ENCODE results near the gene FNIP2. TPM values are rescaled to one million over a fixed set of nuclear protein-coding genes. Genes with fewer than 3 reads are reported as not detected.

Gene FNIP2
- total and polyA plus RNA-seq, 9 of the 15 experiments (the other 6 are each of a cell fraction or from before 2014, with no cell fraction given): 1.7 to 15.5 (median 8.3) TPM

- in situ Hi-C loops (cut with MboI) (no loop called here), intact Hi-C loops (cut with micrococcal nuclease) (no loop called here)
- no TSS peak for BruUV-seq (replicated peaks)
- H4K20me1 ChIP-seq (replicated peaks; ENCODE audit: control insufficient read depth, insufficient read depth, low read length): 0 out of 2 replicates have a peak, but pooled peaks cover 3% of the 10 kb centered on the region
- FAIRE-seq: no peak
- no peak overlapping the region for H3K4me3 ChIP-seq
- ChIA-PET POLR2A (no interaction called here), CTCF (ENCODE audit: low intra/inter-chr PET ratio) (no interaction called here)
- no peak overlapping the region for H3K4me2 ChIP-seq (ENCODE audit: insufficient read depth, low read length)
- TF ChIP-seq ELF1 (tag; IDR thresholded peaks at IDR 0.05) (peak; percentile 58), PHB (CRISPR knock-in tag; IDR thresholded peaks at IDR 0.05) (no peak), SMC3 (conservative IDR thresholded peaks at IDR 0.05; ENCODE audit: insufficient read depth, low read depth, low read length) (no peak), RBM17 (IDR thresholded peaks at IDR 0.05; ENCODE audit: borderline replicate concordance, low read depth, low read length) (no peak), ZFP1 (CRISPR knock-in tag; IDR thresholded peaks at IDR 0.05) (peak; percentile 16; the same call in 1 of the 2 replicates), EP400 (IDR thresholded peaks at IDR 0.05) (no peak)
- TF ChIP-seq, protein P1, sequence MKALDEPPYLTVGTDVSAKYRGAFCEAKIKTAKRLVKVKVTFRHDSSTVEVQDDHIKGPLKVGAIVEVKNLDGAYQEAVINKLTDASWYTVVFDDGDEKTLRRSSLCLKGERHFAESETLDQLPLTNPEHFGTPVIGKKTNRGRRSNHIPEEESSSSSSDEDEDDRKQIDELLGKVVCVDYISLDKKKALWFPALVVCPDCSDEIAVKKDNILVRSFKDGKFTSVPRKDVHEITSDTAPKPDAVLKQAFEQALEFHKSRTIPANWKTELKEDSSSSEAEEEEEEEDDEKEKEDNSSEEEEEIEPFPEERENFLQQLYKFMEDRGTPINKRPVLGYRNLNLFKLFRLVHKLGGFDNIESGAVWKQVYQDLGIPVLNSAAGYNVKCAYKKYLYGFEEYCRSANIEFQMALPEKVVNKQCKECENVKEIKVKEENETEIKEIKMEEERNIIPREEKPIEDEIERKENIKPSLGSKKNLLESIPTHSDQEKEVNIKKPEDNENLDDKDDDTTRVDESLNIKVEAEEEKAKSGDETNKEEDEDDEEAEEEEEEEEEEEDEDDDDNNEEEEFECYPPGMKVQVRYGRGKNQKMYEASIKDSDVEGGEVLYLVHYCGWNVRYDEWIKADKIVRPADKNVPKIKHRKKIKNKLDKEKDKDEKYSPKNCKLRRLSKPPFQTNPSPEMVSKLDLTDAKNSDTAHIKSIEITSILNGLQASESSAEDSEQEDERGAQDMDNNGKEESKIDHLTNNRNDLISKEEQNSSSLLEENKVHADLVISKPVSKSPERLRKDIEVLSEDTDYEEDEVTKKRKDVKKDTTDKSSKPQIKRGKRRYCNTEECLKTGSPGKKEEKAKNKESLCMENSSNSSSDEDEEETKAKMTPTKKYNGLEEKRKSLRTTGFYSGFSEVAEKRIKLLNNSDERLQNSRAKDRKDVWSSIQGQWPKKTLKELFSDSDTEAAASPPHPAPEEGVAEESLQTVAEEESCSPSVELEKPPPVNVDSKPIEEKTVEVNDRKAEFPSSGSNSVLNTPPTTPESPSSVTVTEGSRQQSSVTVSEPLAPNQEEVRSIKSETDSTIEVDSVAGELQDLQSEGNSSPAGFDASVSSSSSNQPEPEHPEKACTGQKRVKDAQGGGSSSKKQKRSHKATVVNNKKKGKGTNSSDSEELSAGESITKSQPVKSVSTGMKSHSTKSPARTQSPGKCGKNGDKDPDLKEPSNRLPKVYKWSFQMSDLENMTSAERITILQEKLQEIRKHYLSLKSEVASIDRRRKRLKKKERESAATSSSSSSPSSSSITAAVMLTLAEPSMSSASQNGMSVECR (CRISPR knock-in tag; IDR thresholded peaks at IDR 0.05): no peak
- TF ChIP-seq, protein P2, sequence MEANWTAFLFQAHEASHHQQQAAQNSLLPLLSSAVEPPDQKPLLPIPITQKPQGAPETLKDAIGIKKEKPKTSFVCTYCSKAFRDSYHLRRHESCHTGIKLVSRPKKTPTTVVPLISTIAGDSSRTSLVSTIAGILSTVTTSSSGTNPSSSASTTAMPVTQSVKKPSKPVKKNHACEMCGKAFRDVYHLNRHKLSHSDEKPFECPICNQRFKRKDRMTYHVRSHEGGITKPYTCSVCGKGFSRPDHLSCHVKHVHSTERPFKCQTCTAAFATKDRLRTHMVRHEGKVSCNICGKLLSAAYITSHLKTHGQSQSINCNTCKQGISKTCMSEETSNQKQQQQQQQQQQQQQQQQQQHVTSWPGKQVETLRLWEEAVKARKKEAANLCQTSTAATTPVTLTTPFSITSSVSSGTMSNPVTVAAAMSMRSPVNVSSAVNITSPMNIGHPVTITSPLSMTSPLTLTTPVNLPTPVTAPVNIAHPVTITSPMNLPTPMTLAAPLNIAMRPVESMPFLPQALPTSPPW (CRISPR knock-in tag; IDR thresholded peaks at IDR 0.05): 0 out of 2 replicates have a peak, but pooled peaks have one; percentile 12
- TF ChIP-seq, protein P3, sequence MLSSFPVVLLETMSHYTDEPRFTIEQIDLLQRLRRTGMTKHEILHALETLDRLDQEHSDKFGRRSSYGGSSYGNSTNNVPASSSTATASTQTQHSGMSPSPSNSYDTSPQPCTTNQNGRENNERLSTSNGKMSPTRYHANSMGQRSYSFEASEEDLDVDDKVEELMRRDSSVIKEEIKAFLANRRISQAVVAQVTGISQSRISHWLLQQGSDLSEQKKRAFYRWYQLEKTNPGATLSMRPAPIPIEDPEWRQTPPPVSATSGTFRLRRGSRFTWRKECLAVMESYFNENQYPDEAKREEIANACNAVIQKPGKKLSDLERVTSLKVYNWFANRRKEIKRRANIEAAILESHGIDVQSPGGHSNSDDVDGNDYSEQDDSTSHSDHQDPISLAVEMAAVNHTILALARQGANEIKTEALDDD (IDR thresholded peaks at IDR 0.05): peak; percentile 6; the same call in 1 of the 2 replicates
- peak; percentile 35 for ATAC-seq
- peak overlapping the region in 1 of 2 experiments; percentile 40; a peak in 1 of 4 replicates for H3K9ac ChIP-seq (ENCODE audit: insufficient read depth in 1 of 2, low read depth in 2 of 2, low read length in 2 of 2)
- H3K79me2 ChIP-seq (ENCODE audit: control insufficient read depth, insufficient read depth, low read length): peaks cover 11% of the 10 kb centered on the region; the same call in 1 of the 3 replicates
- no peak for DNase-seq (ENCODE audit: extremely low read depth in 1 of 4, low spot score in 3 of 4)
- H3K9me3 ChIP-seq (replicated peaks; ENCODE audit: control insufficient read depth, insufficient read depth, low read depth, low read length): no peaks in the 10 kb centered on the region
- no peaks in the 10 kb centered on the region for H3K27me3 ChIP-seq (ENCODE audit: control insufficient read depth in 2 of 2, insufficient read depth in 2 of 2, low read length in 2 of 2)
- 30% methylated on average over 3 of the region's 3 CpGs for WGBS (ENCODE audit: insufficient coverage, low coverage, missing lambda C conversion rate)
- no peaks in the 10 kb centered on the region for H3K9me1 ChIP-seq (ENCODE audit: control insufficient read depth, insufficient read depth, low read length)
- no peaks in the 10 kb centered on the region; the same call in 2 of the 3 replicates for H3K36me3 ChIP-seq (ENCODE audit: control insufficient read depth, insufficient read depth, low read length)
- H3K27ac ChIP-seq (ENCODE audit: extremely low read depth, low read depth, low read length): no peak overlapping the region
- no peak overlapping the region for H2AFZ ChIP-seq (ENCODE audit: low read depth, low read length)
- peaks cover 16 to 35% of the 10 kb centered on the region in 2 experiments for H3K4me1 ChIP-seq (replicated peaks in 1 of 2; ENCODE audit: control insufficient read depth in 2 of 2, insufficient read depth in 2 of 2, low read length in 2 of 2)
Measured at GRCh38 chr4:158810487-158811215, 41.8 kb downstream of the FNIP2 start.

All from K562 (cell line).